ENCODE data around the gene KSR2. TPM values are rescaled to one million over a fixed set of nuclear protein-coding genes. Genes with fewer than 3 reads are reported as not detected.

Gene KSR2
- total and polyA plus RNA-seq, 2 of the 13 experiments (the other 11 are each of a cell fraction or from before 2014, with no cell fraction given) = 0.02 TPM; not detected in 1

GRCh38 chr12:117518594-117519270 lies 450.1 kb downstream of the KSR2 start (continued):
- TF ChIP-seq LBX2 (CRISPR knock-in tag; IDR thresholded peaks at IDR 0.05; ENCODE audit: borderline replicate concordance) (no peak), ELK4 (CRISPR knock-in tag; IDR thresholded peaks at IDR 0.05; ENCODE audit: borderline replicate concordance) (no peak), MIXL1 (CRISPR knock-in tag; IDR thresholded peaks at IDR 0.05) (0 out of 2 replicates have a peak, but pooled peaks have one; percentile 17), POLR2A (IDR thresholded peaks at IDR 0.05; ENCODE audit: insufficient read depth in 1 of 2, low read depth in 2 of 2, low read length in 2 of 2) (no peak), THAP9 (CRISPR knock-in tag; IDR thresholded peaks at IDR 0.05; ENCODE audit: borderline replicate concordance) (no peak), ZNF143 (CRISPR knock-in tag; IDR thresholded peaks at IDR 0.05) (no peak), TGIF2 (CRISPR knock-in tag; IDR thresholded peaks at IDR 0.05) (no peak), TIGD3 (CRISPR knock-in tag; IDR thresholded peaks at IDR 0.05; ENCODE audit: borderline replicate concordance) (no peak), ZGPAT (CRISPR knock-in tag; IDR thresholded peaks at IDR 0.05) (peak; percentile 24; the same call in 1 of the 2 replicates), HOXD1 (CRISPR knock-in tag; IDR thresholded peaks at IDR 0.05) (peak; percentile 75; the same call in 1 of the 2 replicates), ZBTB7B (CRISPR knock-in tag; IDR thresholded peaks at IDR 0.05) (0 out of 2 replicates have a peak, but pooled peaks have one; percentile 64), SYNCRIP (IDR thresholded peaks at IDR 0.05; ENCODE audit: insufficient read depth, low read depth, low read length) (no peak), ZXDC (CRISPR knock-in tag; IDR thresholded peaks at IDR 0.05) (no peak), TOPORS (CRISPR knock-in tag; IDR thresholded peaks at IDR 0.05) (no peak), PHF8 (CRISPR knock-in tag; IDR thresholded peaks at IDR 0.05) (no peak), ARID3A (IDR thresholded peaks at IDR 0.05; ENCODE audit: low read depth, low read length) (0 out of 2 replicates have a peak, but pooled peaks have one; percentile 34), TP53 (CRISPR knock-in tag; conservative IDR thresholded peaks at IDR 0.05) (no peak), BHLHE40 (IDR thresholded peaks at IDR 0.05; ENCODE audit: low read length) (no peak)

Measured in HepG2 (cell line).